ENCODE measurements around the gene MEX3A.
"Not testable (repeated sequence)": the region's sequence is repeated elsewhere in the genome, so short reads cannot be mapped to it uniquely, and the experiment has no call there.

Gene MEX3A

DNA sequence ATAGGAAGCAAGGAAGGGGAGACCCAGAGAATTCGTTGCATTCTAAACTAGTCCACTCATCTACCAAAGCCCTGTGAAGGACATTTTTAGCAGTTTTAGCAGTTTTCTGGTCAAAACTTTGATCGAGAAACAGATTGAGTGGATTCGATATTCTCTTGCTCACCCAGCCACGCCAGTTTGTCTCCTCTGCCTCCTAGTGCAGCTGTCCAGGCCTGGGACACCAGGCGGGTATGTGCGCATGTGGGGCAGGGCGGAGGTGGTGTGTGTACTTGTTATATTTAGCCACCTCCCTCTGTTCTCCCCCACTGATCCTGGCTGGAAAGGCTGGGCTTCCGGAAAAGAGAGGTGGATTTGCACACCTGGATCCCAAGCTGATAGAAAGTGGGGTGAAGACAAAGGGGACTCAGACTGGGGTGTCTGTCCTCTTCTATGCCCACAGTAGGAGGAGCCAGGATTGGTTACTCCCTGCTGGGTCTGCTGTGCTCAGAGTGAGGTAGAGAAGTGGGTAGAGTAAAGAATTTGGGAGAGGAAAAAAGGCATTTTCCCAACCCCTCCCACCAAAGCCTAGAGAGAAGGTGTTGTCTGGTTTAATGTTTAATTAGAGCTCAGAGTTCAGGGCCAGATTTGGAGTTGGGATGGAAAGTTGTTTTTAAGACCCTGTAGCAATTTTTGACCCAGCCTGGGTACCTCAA lies 36.1 kb upstream of the MEX3A start:
- DNase-seq (ENCODE audit: low read depth in 3 of 3), result no peak

DNA sequence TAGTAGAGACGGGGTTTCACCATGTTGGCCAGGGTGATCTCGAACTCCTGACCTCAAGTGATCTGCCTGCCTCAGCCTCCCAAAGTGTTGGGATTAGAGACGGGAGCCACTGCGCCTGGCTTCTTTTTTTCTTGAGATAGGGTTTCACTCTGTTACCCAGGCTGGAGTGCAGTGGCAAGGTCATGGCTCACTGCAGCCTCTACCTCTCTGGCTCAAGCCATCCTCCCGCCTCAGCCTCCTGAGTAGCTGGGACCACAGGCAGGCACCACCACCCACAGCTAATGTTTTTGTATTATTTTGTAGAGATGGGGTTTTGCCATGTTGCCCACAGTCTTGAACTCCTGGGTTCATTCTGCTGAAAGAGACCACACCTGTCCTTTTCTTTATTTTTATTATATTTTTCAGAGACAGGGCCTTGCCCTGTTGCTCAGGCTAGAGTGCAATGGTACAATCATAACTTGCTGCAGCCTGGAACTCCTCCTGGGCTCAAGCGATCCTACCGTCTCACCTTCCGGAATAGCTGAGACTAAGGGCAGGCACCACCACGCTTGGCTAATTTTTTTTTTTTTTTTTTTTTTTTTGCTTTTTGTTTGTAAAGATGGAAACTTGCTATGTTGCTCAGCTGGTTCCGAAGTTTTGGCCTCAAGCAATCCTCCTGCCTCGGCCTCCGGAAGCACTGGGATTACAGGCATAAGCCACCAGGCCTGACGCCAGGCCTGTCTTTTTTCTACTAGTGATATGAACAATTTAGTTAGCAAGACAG lies 35.3 kb upstream of the MEX3A start:
- DNase-seq (ENCODE audit: low read depth in 3 of 3), result no peak

DNA sequence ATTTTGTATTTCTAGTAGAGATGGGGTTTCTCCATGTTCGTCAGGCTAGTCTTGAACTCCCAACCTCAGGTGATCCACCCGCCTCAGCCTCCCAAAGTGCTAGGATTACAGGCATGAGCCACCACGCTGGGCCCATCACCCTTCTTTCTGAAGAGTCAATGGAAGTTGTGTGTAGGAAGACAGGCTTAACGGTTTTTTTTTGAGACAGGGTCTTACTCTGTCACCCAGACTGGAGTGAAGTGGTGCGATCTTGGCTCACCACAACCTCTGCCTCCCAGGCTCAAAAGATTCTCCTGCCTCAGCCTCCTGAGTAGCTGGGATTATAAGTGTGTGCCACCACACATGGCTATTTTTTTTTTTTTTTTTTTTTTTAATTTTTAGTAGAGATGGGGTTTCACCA lies 34.5 kb upstream of the MEX3A start:
- DNase-seq (ENCODE audit: low read depth in 3 of 3), result not testable (repeated sequence)

DNA sequence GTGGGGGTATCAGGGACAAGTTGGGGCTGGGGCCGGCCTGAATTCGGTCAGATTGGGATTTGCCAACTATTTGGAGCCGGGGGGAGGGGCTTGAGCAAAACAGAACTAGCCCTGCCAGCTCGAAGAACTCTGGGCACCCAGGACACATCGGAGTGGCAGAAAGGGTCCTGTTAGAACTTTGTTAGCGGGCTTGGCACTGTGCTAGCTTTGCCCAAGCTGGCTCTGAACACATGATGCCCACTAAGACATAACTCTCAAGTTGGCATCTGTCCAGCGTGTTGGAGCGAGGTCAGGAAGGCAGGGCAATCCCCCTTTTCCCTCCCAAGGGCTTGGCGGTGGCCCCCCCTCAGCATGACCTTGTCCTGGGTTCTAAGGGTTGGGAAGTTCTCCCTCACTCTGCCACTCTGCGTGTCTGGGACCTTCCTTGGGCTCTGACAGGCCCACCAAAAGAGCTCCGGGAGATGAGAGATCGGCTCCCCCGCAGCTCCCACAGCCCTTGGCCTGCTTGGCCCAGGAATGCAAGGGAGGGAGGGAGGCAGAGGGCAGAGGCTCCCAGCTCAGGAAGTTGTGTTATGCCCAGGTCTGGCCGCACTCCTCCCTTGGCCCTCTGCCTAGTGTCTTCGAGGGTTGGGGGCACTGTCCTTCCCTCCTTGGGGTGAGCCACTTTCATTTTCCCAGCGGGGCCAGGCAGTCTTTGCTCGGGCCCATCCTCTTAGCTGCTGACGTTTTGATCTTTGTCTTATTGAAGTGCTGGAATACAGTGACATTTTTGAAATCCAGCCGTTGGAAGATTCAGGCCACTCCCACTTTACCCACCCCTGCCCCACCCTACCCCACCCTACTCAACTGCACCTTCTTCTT lies 33.5 kb upstream of the MEX3A start:
- DNase-seq (ENCODE audit: low read depth in 3 of 3), result no peak

DNA sequence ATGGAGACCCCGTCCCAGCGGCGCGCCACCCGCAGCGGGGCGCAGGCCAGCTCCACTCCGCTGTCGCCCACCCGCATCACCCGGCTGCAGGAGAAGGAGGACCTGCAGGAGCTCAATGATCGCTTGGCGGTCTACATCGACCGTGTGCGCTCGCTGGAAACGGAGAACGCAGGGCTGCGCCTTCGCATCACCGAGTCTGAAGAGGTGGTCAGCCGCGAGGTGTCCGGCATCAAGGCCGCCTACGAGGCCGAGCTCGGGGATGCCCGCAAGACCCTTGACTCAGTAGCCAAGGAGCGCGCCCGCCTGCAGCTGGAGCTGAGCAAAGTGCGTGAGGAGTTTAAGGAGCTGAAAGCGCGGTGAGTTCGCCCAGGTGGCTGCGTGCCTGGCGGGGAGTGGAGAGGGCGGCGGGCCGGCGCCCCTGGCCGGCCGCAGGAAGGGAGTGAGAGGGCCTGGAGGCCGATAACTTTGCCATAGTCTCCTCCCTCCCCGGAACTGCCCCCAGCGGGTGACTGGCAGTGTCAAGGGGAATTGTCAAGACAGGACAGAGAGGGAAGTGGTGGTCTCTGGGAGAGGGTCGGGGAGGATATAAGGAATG lies 32.8 kb upstream of the MEX3A start:
- DNase-seq (ENCODE audit: low read depth in 3 of 3), result no peak

DNA sequence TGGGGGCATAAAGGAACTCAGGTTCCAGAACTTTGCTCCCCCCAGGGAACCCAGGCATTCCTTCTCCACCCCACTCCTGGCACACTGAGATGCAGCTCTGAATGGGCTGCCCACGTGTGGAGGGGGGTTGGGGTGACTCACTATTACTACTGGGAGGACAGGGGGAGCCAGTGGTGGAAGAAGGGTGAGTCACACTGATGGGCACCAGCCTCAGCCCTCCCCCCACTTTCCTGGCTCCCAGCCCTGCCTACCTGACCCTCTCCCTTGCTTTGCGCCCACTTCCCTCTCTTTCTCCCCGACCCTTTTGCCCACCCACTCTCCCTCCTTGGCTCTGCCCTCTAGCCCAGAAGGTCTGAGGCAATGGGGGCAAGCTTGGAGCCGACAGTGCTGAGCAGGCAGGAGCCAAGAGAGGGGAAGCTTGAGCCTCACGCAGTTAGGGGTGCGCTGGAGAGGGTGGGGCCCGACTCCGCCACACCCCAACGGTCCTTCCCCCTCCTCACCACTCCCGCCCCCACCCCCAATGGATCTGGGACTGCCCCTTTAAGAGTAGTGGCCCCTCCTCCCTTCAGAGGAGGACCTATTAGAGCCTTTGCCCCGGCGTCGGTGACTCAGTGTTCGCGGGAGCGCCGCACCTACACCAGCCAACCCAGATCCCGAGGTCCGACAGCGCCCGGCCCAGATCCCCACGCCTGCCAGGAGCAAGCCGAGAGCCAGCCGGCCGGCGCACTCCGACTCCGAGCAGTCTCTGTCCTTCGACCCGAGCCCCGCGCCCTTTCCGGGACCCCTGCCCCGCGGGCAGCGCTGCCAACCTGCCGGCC lies 32.0 kb upstream of the MEX3A start, which contains the start of gene LMNA:
Gene LMNA (plus strand): TSS at position 611 of the 818 bp plus-strand sequence. CDS start 208 bp downstream, outside the sequence.
- peak; percentile 57 to 74 (median 68) for DNase-seq (ENCODE audit: low read depth in 3 of 3)

DNA sequence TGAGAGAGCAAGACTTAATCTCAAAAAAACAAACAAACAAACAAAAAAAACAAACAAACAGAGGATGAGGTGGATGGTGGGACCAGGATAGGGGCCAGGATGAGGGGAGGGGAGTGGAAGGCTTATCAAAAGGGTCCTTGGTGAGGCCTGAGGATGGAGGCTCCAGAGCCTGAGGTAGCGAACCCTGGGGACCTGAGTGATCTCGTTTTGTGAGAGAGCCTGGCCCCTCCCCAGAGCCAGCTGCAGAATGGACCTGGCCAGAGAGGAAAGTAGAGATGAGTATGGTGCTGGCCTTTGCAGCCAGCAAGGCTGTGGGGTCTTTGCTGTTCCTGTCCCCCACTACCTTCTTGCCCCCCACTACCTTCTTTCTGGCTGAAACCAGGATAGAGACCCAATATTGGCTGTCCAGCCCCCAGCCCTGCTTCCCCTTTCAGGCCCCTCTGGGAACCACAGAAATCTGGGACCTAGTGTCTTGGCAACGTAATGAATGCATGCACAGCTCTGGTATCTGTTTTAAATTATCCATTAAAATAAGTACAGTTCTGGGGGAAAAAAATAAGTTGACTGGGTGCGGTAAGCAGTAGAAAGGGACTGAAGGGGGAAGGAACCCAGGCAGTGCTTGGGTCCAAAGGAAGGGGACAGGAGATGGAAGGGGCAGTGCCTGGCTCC lies 31.2 kb upstream of the MEX3A start:
- no peak for DNase-seq (ENCODE audit: low read depth in 3 of 3)

DNA sequence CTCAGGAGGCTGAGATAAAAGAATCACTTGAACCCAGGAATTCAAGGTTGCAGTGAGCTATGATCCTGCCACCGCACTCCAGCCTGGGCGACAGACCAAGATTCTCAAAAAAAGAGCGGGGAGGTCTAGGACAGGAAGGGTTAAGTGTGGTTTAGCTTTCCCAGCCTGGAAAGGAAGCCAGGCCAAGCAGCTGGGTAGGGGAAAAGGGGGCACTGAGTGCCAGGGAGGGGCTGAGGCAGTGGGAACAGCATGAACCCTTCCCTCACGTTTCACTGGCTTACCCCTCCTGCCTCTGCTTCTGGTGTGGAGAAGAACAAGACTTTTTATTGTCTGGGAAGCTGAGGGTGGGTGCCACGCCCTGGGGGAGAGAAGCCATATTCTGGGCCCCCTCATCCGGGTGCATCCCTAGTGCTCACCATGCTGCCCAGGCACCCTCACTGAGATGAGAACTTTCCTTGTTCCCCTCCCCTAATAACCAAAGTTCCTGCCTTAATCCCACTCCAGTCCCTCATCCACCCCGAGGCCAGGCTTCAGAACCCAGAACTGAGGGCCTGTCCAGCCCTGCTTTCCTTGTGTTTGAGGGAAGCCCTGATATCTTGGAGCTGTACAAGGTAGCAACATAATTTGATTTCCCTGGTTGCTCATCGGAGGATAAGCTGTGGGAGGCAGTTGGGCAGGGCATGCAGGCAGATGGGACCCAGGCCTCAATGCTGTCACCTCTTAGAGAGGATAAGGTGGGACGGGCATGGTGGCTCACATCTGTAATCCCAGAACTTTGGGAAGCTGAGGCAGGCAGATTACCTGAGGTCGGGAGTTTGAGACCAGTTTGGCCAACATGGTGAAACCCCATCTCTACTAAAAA lies 30.2 kb upstream of the MEX3A start:
- DNase-seq (ENCODE audit: low read depth in 3 of 3), result no peak

DNA sequence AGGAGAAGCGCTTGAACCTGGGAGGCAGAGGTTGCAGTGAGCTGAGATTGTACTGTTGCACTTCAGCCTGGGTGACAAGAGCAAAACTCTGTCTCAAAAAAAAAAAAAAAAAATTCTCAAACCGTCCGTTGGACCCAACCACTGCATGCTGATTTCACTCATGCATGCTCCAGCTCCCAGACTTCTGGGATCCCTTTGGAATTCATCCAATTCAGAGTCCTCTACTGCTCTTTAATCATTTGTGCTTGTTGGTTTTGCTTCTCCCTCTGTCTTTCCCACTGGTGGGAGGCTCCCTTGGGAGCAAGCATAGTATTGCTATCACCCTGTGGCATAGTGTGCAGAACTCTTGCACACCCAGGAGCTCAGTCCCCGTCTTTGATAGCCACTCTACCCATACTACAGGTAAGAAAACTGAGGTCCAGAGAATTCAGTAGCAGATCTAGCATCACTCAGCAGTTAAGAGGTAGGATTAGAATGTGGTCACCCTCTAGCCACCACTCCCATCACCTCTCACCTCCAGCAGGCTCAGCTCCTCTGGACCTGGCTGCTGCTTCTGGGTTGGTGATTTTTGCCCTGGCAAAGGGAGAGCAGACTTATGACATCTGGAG lies 29.2 kb upstream of the MEX3A start:
- no peak for DNase-seq (ENCODE audit: low read depth in 3 of 3)

DNA sequence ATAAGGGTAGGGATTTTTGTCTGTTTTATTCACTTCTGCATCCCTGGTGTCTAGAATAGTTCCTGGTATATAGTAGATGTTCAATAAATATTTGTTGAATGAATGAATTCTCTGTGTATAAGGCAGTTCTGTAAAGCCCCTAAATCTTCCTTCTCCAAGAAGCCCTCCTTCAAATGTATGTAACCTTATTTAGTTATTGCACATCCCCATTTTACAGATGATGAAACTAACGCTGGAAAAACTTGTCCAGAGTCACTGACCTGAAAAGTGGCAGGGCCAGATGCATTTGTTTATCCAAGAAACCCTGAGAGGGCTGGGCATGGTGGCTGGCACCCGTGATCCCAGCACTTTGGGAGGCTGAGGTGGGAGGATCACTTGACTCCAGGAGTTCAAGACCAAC lies 28.0 kb upstream of the MEX3A start:
- DNase-seq (ENCODE audit: low read depth in 3 of 3), result no peak

DNA sequence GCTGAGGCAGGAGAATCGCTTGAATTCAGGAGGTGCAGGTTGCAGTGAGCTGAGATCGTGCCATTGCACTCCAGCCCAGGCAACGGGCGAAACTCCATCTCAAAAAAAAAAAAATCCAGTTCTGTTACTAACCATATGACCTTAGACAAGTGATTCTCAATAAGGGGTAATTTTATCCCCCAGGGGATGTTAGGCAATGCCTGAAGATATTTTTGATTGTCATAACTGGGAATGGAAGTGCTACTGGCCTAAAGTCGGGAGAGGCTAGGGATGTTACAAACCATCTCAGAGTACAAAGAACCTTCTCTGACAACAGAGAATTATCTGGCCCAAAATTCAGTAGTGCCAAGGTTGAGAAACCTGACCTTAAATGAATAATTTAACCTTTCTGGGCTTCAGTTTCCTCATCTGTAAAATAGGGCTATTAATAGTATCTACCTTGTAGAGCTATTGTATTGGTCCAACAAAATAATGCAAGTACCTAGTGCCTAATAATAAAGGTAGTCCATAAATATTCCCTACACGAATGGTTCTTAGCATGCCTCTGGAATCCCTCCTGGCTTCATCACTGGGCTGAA lies 26.5 kb upstream of the MEX3A start:
- DNase-seq (ENCODE audit: low read depth in 3 of 3), result no peak

DNA sequence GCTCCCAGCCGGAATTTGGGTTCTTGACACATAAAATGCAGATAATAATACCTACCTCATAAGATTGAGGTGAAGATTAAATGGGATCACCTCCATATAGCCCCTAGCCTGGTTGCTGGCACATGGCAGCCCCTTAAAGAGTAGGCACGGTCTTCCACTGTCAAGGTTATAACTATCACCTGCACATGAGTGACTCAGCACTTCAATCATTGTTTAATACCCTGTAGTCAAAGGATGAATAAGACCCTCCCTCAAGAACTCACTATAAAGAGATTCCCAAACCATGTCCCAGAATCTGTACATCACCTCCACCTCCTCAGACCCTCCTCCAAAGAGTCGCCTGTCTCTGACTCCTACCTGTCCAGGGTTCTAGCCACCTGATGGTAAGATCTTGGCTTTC lies 25.8 kb upstream of the MEX3A start:
- no peak for DNase-seq (ENCODE audit: low read depth in 3 of 3)

DNA sequence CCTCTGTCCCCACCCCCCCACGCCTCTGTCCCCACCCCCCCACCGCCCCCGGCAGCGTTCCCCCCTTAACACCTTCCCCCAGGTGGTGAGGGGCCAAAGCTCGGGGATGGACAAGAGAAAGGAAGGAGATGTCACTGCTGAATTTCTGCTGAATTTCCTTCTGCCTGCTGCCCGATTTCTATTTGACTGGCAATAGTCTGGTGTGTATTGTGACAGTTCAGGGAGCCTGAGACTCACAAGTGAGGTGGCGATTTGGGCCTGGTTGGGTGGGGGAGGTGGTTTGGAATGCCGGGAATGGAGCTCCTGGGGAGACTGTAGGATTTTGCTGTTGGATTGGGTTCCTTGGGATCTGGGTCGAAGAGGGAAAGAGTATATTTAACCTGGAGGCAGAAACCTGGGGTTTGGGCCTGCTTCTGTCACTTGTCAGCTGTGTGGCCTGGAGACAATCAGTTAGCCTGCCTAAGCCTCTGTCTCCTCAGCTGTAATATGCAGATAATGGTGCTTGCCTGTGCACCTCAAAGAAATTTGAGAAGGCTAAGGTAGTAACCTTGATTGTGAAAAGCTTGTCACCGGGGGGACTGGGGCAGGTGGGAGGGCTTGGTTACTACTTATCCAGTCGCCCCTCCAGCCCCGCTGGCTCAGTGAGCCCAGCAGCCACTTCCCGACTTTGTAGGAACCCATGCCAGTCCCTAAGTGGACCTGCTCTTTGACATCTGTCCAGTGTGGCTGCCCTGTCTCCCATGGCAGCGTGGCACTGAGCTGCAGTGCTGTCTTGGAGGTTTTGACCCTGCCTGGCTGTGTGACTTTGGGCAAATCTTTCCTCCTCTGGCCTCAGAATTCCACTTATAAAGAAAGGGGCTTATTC lies 24.6 kb upstream of the MEX3A start:
- DNase-seq (ENCODE audit: low read depth in 3 of 3), result no peak

DNA sequence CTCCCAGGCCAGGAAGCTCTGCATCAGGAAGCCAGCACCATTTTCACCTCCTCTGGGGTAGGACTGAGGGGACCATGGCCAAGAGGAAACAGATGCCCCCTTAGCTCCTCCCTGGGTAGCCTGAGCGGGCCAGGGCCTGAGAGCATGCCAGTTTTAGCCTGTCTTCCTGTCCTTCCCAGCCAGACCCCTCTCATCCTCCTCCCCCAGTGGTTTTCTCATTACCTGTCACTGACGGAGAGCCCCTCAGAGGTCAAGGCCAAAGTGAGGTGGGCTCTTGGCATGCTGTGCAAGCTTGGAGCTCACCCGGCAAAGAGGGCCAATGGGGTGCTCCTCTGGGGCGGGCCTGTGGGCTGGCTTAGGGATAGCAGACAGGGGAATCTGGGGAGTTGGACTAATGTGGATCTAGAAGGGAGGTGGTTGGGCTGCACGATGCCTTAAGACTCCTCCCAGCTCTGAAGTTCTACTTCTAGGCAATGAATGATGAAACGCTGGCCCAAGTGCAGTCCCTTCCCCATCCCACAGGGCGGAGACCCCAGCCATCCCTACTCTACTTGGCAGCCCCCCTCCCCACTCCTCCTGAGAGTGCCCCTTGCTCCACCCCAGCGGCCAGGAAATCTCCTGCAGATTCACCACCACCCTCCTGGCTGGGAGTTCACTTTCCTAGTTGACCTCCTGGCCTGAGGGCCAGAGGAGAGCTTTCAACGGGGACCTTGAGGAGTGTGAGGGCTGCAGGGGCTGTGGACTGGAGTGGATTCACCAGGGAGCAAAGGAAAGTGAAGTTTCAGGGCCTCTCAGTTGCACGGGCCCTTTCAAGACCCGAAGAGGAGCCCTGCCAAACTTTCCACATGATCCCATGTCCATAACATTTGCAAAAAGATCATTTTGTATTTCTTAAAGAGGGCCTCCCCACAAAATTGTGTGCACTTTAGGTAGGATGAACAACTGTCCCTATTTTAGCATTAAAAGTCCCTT lies 22.9 kb upstream of the MEX3A start:
- DNase-seq (ENCODE audit: low read depth in 3 of 3), result no peak

DNA sequence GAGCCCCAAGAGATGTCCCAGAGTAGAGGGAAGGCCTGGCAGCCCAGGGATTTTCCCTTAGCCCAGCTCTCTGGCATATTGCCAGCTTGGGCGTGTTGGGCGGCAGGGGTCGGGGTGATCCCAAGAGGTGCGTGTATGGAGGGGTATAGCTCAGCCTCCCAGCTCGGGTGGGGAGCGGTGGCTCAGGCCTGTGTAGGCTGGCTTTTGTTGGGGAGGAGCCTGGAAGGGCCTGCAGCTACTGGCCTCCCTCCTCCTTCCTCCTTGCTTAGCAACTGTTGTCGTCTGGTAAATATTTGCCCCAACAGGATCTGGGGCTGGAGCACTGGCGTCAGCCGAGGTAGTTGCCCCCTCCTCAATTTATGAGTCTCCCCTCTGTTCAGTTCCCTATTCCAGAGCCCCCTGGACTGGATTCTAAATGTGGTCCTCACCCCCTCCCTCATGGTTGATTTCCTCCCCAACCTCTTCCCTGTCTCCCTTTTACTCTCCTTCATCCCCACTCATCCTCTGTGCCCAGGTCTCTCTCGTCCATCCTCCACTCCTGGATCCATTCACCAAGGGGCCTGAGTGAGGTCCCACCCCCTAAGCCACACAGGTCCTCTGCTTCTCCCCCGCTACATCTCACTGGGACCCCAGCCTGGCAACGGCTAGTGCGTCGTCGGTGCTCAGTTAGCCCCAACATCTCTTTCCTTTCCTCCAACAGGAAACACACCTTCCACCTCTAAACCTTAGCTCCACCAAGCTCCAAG lies 22.0 kb upstream of the MEX3A start:
- DNase-seq (ENCODE audit: low read depth in 3 of 3), result no peak

DNA sequence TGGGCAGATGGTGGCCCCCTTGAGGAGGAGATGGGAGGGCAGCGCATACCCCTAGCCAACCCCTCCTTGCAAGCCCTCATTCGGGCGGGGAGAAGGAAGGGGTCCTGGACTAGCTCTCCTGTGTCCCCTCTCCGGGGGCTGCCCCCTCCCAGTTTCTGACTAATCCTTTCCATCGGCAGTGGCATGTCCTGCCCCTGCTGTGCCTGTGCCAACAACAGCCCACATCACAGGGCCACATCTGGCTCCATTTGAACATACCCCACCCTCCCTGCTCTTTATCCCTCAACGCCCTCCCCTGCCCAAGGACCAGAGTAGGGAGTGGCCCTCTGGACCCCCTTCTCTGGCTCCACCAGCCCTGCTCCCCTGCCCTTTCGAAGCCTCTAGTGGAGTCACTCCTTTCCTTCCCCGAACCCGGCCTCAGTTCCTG lies 21.3 kb upstream of the MEX3A start:
- no peak for DNase-seq (ENCODE audit: low read depth in 3 of 3)
